ENCODE measurements around the gene XPNPEP1. TPM values are rescaled to one million over a fixed set of nuclear protein-coding genes. Genes with fewer than 3 reads are reported as not detected.

Gene XPNPEP1
- polyA plus RNA-seq, 1 of the 3 experiments (the other 2 are of a cell fraction) = 167 TPM

GRCh38 chr10:109945473-109946177, 22.3 kb upstream of the XPNPEP1 start:
- no peaks in the 10 kb centered on the region for H3K27me3 ChIP-seq (ENCODE audit: insufficient read depth)
- no peaks in the 10 kb centered on the region for H3K9me2 ChIP-seq
- ChIA-PET CTCF (interaction anchor here (0.7 to 0.9 kb wide), 2 partner anchors 12 to 20 kb away, joined by 3 read pairs; no protein-coding TSS in a partner anchor), POLR2A (no interaction called here)
- H3K36me3 ChIP-seq (replicated peaks in 1 of 2; ENCODE audit: control insufficient read depth in 1 of 2, insufficient read depth in 2 of 2, low read length in 1 of 2) = no peaks in the 10 kb centered on the region
- no peak for DNase-seq
- TF ChIP-seq JUND (IDR thresholded peaks at IDR 0.05) (no peak), RCOR1 (IDR thresholded peaks at IDR 0.05; ENCODE audit: low read length) (no peak), RAD21 (IDR thresholded peaks at IDR 0.05; ENCODE audit: low read length) (no peak), IRF3 (IDR thresholded peaks at IDR 0.05; ENCODE audit: low read depth, low read length) (no peak), NRF1 (IDR thresholded peaks at IDR 0.05; ENCODE audit: low read depth, low read length) (no peak), EP300 (IDR thresholded peaks at IDR 0.05; ENCODE audit: borderline replicate concordance in 1 of 2, low read depth in 1 of 2, low read length in 1 of 2) (no peak), SIN3A (IDR thresholded peaks at IDR 0.05; ENCODE audit: borderline replicate concordance, low read depth, low read length) (no peak)
- no peak overlapping the region for H3K4me2 ChIP-seq
- H3K9me3 ChIP-seq = no peaks in the 10 kb centered on the region
- peaks cover 0 to 7% of the 10 kb centered on the region in 2 experiments; a peak in 1 of 4 replicates for H3K4me1 ChIP-seq (ENCODE audit: control insufficient read depth in 1 of 2, insufficient read depth in 2 of 2, low read depth in 1 of 2, low read length in 1 of 2)
- H3K4me3 ChIP-seq (ENCODE audit: low read depth in 2 of 2, low read length in 1 of 2) = no peak overlapping the region
- H2AFZ ChIP-seq (ENCODE audit: low read depth) = no peak overlapping the region
- 32% methylated on average over 4 of the region's 4 CpGs for WGBS (ENCODE audit: low lambda C conversion rate)
- no peak overlapping the region for H3K27ac ChIP-seq (ENCODE audit: low read depth in 2 of 2, low read length in 1 of 2)
- no peaks in the 10 kb centered on the region for H4K20me1 ChIP-seq (ENCODE audit: insufficient read depth)
- no peaks in the 10 kb centered on the region for H3F3A ChIP-seq (replicated peaks; ENCODE audit: insufficient read depth)
- H3K9ac ChIP-seq = no peak overlapping the region
- no peaks in the 10 kb centered on the region for H3K79me2 ChIP-seq (ENCODE audit: insufficient read depth)

GRCh38 chr10:109944613-109945012, 21.3 kb upstream of the XPNPEP1 start:
- H3K27ac ChIP-seq (ENCODE audit: low read depth in 2 of 2, low read length in 1 of 2) = no peak overlapping the region
- H3K4me3 ChIP-seq (ENCODE audit: low read depth in 2 of 2, low read length in 1 of 2) = no peak overlapping the region
- no peak for TF ChIP-seq CTCF (IDR thresholded peaks at IDR 0.05)
- TF ChIP-seq MXI1 (IDR thresholded peaks at IDR 0.05; ENCODE audit: low read depth, low read length) = no peak
- TF ChIP-seq USF2 (IDR thresholded peaks at IDR 0.05; ENCODE audit: borderline replicate concordance, low read depth, low read length) = no peak
- no peak for TF ChIP-seq NRF1 (IDR thresholded peaks at IDR 0.05; ENCODE audit: low read depth, low read length)
- TF ChIP-seq REST (IDR thresholded peaks at IDR 0.05; ENCODE audit: low read depth, low read length) = no peak
- WGBS (ENCODE audit: low lambda C conversion rate) = 17% methylated on average over 1 of the region's 1 CpG
- no peak overlapping the region for H2AFZ ChIP-seq (ENCODE audit: low read depth)
- ChIA-PET CTCF (no interaction called here), POLR2A (no interaction called here)
- no peaks in the 10 kb centered on the region for H3K27me3 ChIP-seq (ENCODE audit: insufficient read depth)
- no peaks in the 10 kb centered on the region for H3K9me2 ChIP-seq
- H3F3A ChIP-seq (replicated peaks; ENCODE audit: insufficient read depth) = no peaks in the 10 kb centered on the region
- peaks cover 0 to 7% of the 10 kb centered on the region in 2 experiments; a peak in 1 of 4 replicates for H3K4me1 ChIP-seq (ENCODE audit: control insufficient read depth in 1 of 2, insufficient read depth in 2 of 2, low read depth in 1 of 2, low read length in 1 of 2)
- no peaks in the 10 kb centered on the region for H3K9me3 ChIP-seq
- no peaks in the 10 kb centered on the region for H3K79me2 ChIP-seq (ENCODE audit: insufficient read depth)
- no peaks in the 10 kb centered on the region for H4K20me1 ChIP-seq (ENCODE audit: insufficient read depth)
- no peak overlapping the region for H3K4me2 ChIP-seq
- no peaks in the 10 kb centered on the region for H3K36me3 ChIP-seq (replicated peaks in 1 of 2; ENCODE audit: control insufficient read depth in 1 of 2, insufficient read depth in 2 of 2, low read length in 1 of 2)
- H3K9ac ChIP-seq = no peak overlapping the region
- no peak for DNase-seq

All from SK-N-SH (cell line).